Tibial artery (tissue), 4 donors: ENCODE data around the gene FOXN1.

Experiments used
- DNase-seq, 2 donors: peaks; one replicate each; pipeline ENCODE4 v3.0.0-alpha.2; 2019
- H3K27ac ChIP-seq, 2 donors: fragments of 200-600 bp; sonication (generic) in 1 of 2; 1 replicate in 1 of 2; 2 replicates in 1 of 2; pipeline ENCODE4 v1.5.1; 2018 to 2019; ENCODE audit warnings: mild to moderate bottlenecking in 1 of 2
- H3K27me3 ChIP-seq, 2 donors: fragments of 200-600 bp; sonication (generic) in 1 of 2; one replicate each; pipeline versions ENCODE4 v1.5.1 to v1.6.0; 2016 to 2019
- H3K36me3 ChIP-seq, 3 donors: fragments of 200-600 bp; sonication (generic) in 2 of 3; one replicate each; pipeline ENCODE4 v1.5.1; 2016 to 2019; ENCODE audit warnings: mild to moderate bottlenecking in 2 of 3
- H3K4me1 ChIP-seq, 4 donors: fragments of 200-600 bp; sonication (generic) in 2 of 4; 1 replicate in 3 of 4; 2 replicates in 1 of 4; pipeline ENCODE4 v1.5.1; 2016 to 2019
- H3K4me3 ChIP-seq, 2 donors: fragments of 200-600 bp; sonication (generic) in 1 of 2; 1 replicate in 1 of 2; 2 replicates in 1 of 2; pipeline ENCODE4 v1.5.1; 2018 to 2019; ENCODE audit warnings: mild to moderate bottlenecking in 2 of 2
- H3K9me3 ChIP-seq, 3 donors: fragments of 200-600 bp; sonication (generic) in 1 of 3; one replicate each; pipeline ENCODE4 v1.5.1; 2016 to 2019
- CTCF ChIP-seq, 2 experiments: fragments of 200-600 bp in 1 of 2; fragments of 450-650 bp in 1 of 2; IDR thresholded peaks; one replicate each; pipeline ENCODE4 v1.5.1; 2017 to 2019; ENCODE audit warnings: antibody characterized with exemption in 2 of 2, mild to moderate bottlenecking in 1 of 2, moderate library complexity in 1 of 2
- intact Hi-C: fragments of 100-400 bp; cut with DNase I; formaldehyde crosslinking; loops from one replicate; pipeline ENCODE4 v1.15.0; 2023; ENCODE audit warnings: low total_unique reads

FOXN1 gene

GRCh38 chr17:28536532-28537218 is 30.5 kb downstream of the FOXN1 start:
- no peaks in the 10 kb centered on the region for H3K9me3 ChIP-seq
- peaks cover 0 to 16% of the 10 kb centered on the region in 2 donors for H3K27me3 ChIP-seq
- no peak for TF ChIP-seq CTCF (IDR thresholded peaks at IDR 0.05)
- intact Hi-C loops: no loop called here
- no peak overlapping the region for H3K4me3 ChIP-seq
- DNase-seq: no peak
- no peaks in the 10 kb centered on the region for H3K36me3 ChIP-seq
- peaks cover 0 to 6% (median 0%) of the 10 kb centered on the region in 4 donors for H3K4me1 ChIP-seq
- H3K27ac ChIP-seq: no peak overlapping the region

- DNase-seq: no peak
- Histone ChIP-seq H3K36me3 (no peaks in the 10 kb centered on the region), H3K27ac (no peak overlapping the region), H3K4me3 (no peak overlapping the region), H3K4me1 (peaks cover 0 to 6% (median 0%) of the 10 kb centered on the region in 4 donors), H3K27me3 (peaks cover 0 to 16% of the 10 kb centered on the region in 2 donors), H3K9me3 (no peaks in the 10 kb centered on the region)
- TF ChIP-seq CTCF (IDR thresholded peaks at IDR 0.05): no peak
- intact Hi-C loops: no loop called here
These were observed 31.1 kb downstream of the FOXN1 start for GRCh38 chr17:28537219-28537610.

- H3K27ac ChIP-seq: no peak overlapping the region
- H3K9me3 ChIP-seq: no peaks in the 10 kb centered on the region
- H3K27me3 ChIP-seq: peaks cover 0 to 6% of the 10 kb centered on the region in 2 donors
- TF ChIP-seq CTCF (IDR thresholded peaks at IDR 0.05): no peak
- H3K36me3 ChIP-seq: no peaks in the 10 kb centered on the region
- no peaks in the 10 kb centered on the region for H3K4me1 ChIP-seq
- DNase-seq: no peak
- intact Hi-C loops: no loop called here
- H3K4me3 ChIP-seq: no peak overlapping the region
These were observed 32.2 kb downstream of the FOXN1 start for GRCh38 chr17:28538296-28538895.

- H3K27me3 ChIP-seq: peaks cover 0 to 6% of the 10 kb centered on the region in 2 donors
- intact Hi-C loops: no loop called here
- H3K9me3 ChIP-seq: no peaks in the 10 kb centered on the region
- TF ChIP-seq CTCF (IDR thresholded peaks at IDR 0.05): no peak
- no peaks in the 10 kb centered on the region for H3K4me1 ChIP-seq
- no peak overlapping the region for H3K4me3 ChIP-seq
- H3K36me3 ChIP-seq: no peaks in the 10 kb centered on the region
- DNase-seq: no peak
- no peak overlapping the region for H3K27ac ChIP-seq
These were observed 34.1 kb downstream of the FOXN1 start for GRCh38 chr17:28540231-28540630.

- H3K27me3 ChIP-seq: peaks cover 0 to 6% of the 10 kb centered on the region in 2 donors
- no peaks in the 10 kb centered on the region for H3K36me3 ChIP-seq
- DNase-seq: no peak
- H3K9me3 ChIP-seq: no peaks in the 10 kb centered on the region
- TF ChIP-seq CTCF (IDR thresholded peaks at IDR 0.05): no peak
- intact Hi-C loops: no loop called here
- no peak overlapping the region for H3K4me3 ChIP-seq
- H3K4me1 ChIP-seq: no peaks in the 10 kb centered on the region
- H3K27ac ChIP-seq: no peak overlapping the region
These were observed 35.3 kb downstream of the FOXN1 start for GRCh38 chr17:28541439-28541838.
